GM19023 (cell line): ENCODE results near the gene DLL3.

ENCODE experiments used
- ATAC-seq: cut with Tn5 transposase; IDR thresholded peaks from one replicate; pipeline ENCODE4 v1.9.1; 2021; ENCODE audit warnings: mild to moderate bottlenecking, moderate library complexity; ENCODE audit not compliant: unreplicated experiment

Gene DLL3

DNA sequence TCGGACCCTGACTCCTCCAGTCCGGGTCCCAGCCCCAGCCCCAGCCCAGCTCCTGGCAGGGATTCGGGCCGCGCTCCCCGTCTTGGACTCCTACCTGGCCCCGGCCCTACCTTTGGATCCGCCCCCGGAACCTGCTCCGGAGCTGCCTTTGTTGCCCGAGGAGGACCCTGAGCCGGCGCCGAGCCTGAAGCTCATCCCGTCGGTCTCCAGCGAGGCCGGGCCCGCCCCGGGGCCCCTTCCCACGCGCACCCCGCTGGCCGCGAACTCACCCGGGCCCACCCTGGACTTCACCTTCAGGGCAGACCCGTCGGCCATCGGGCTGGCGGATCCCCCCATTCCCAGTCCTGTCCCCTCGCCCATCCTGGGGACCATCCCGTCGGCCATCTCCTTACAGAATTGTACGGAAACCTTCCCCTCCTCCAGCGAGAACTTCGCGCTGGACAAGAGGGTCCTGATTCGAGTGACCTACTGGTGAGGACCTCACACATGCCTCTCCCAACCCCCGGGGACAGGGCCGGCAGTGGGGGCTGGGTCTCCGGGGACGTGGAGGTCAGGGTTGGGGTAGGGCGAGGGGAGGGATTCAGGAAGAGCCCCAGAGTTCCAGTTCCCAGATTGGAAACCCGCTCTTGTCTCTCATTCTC, 16.9 kb downstream of the DLL3 start:
- no peak for ATAC-seq

DNA sequence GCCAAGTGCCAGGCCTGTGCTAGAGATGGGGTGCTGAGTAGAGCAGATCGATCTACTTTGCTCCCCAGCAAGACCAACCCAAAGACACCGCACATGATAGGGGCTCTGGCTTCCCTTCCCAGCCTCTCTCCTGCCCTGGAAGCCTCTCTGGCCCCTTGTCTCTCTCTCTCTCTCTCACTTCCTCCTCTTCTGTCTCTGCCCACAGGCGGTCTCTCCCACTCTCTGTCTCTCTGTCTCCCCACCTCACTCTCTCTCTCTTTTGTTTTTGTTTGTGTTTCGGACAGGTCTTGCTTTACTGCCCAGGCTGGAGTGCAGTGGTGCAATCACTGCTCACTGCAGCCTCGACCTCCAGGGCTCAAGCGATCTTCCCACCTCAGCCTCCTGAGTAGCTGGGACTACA, 17.5 kb downstream of the DLL3 start:
- ATAC-seq: no peak

DNA sequence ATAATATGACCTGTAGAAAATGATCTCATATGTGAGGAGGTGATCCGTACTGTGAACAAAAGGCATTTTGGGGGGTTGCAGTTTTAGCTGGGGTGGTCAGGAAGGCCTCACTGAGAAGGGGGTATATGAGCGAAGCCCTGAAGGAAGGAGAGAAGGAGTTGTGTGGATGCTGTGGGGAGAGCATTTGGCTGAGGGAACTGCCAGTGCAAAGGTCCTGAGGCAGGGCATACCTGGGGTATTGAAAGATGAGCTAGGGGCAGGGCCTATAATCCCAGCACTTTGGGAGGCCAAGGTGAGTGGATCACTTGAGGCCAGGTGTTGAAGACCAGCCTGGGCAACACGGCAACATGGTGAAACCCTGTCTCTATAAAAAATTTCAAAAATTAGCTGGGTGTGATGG, 18.7 kb downstream of the DLL3 start:
- no peak for ATAC-seq

DNA sequence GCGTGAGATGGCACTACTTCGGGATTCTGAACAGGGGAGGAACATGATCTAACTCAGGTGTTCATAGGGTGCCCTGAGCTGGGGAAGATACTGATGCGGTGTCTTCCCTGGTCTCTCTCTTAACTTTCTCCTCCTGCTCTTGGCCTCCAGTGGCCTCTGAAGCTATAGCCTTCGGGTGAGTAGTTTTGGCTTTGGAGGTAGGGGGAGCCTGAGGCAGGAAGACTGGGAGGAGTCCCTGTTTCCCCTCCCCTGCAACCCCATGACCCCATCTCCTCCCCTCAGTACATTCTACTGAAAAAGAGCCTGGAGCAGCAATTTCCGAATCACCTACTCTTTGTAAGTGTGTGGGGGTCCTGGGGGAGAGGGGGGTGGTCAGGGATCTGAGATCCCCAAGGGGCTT, 19.7 kb downstream of the DLL3 start:
- ATAC-seq: no peak

DNA sequence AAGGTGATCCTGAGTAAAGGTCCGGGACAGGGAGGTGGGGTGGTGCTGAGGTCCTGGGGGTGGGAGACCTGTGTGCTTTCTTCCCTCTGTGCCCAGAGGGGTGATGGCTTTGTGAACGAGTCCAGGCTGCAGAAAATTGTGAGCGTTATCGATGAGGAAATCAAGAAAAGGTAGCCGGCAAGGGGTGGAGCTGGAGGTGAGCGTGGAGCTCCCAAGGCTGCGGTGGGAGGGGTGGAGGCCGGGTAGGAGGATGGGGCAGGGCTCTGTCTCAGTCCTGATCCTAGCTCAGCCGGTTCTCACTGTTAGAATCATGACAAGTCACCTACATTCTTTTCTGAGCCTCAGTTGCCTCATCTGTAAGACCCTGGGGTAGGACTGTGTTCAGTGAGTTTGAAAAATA, 20.2 kb downstream of the DLL3 start:
- no peak for ATAC-seq

DNA sequence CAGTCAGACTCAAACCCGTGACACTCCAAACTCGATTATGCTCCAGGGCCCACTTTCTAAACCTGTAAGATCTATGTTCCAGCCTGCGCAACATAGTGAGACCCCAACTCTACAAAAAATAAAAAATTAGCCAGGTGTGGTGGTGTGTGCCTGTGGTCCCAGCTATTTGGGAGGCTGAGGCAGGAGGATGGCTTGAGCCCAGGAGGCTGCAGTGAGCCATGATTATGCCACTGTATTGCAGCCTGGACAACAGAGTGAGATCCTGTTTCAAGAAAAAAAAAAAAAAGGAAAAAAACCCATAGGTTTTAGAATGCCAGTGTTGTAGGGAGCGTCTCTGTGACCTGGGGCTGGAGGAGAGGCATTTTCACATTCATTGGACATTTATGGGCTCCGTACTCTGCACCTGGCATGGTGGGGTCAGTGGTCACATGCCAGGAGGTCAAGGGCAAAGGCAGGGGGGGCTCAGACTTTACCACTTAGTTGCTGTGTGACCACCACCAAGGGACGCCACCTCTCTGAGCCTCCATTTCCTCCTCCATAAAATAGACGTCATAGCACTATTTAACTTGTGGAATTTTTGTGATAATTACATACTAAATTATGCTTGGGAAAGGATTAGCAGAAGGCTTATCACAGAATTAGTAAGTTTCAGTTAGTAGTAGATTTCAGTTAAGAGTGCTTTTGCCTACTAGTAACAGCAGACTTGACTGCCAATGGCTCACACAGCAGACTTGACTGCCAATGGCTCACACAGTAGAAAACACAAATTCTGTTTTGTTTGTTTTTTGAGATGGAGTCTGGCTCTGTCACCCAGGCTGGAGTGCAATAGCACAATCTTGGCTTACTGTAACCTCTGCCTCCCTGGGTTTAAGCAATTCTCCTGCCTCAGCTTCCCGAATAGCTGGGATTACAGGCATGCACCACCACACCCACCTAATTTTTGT, 22.1 kb downstream of the DLL3 start:
- no peak for ATAC-seq

DNA sequence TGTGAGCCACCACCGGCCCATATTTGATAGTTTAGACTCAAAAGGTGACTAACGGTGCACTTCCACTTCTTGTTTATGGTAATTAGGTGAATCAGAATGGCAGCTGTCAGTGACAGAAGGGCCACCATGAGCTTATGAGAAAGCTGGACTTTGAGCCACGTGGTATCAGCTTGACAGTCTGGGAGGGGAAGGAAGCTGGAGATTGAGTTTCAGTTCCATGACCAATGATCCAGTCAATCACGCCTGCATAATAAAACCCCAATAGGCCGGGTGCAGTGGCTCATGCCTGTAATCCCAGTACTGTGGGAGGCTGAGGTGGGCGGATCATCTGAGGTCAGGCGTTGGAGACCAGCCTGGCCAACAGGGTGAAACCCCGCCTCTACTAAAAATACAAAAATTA, 25.7 kb downstream of the DLL3 start:
- ATAC-seq: no peak

DNA sequence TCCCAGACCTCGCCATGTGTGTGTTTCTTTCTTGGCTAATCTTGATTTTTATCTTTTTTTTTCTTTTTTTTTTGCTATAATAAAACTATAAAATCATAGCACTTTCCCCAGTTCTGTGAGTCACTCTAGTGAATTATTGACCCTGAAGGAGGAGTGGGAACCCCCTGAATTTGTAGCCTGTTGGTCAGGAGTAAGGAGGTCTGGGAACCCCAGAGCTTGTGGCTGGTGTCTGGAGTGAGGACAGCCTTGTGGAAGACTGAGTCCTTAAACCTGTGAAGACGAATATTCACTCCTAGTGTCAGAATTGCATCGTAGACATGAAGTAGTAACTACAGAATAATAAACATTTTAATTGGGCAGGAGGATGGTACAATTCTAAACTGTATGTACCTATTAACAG, 26.5 kb downstream of the DLL3 start:
- no peak for ATAC-seq

DNA sequence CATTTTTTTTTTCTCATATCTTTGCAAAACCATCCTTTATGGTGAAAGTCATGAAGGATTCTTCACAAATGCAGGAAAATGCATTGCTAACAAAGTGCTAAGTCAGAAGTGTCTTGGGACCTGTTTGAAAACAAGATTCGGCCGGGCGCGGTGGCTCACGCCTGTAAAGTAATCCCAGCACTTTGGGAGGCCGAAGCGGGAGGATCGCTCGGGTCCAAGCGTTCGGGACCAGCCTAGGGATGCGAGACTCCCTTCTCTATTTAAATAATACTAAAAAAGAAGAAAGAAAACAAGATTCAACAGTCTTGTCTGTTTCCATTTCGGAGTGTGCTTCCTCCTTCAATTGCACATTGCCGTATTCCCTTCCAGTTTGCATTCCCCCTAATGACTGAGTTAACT, 33.1 kb downstream of the DLL3 start:
- ATAC-seq: no peak

DNA sequence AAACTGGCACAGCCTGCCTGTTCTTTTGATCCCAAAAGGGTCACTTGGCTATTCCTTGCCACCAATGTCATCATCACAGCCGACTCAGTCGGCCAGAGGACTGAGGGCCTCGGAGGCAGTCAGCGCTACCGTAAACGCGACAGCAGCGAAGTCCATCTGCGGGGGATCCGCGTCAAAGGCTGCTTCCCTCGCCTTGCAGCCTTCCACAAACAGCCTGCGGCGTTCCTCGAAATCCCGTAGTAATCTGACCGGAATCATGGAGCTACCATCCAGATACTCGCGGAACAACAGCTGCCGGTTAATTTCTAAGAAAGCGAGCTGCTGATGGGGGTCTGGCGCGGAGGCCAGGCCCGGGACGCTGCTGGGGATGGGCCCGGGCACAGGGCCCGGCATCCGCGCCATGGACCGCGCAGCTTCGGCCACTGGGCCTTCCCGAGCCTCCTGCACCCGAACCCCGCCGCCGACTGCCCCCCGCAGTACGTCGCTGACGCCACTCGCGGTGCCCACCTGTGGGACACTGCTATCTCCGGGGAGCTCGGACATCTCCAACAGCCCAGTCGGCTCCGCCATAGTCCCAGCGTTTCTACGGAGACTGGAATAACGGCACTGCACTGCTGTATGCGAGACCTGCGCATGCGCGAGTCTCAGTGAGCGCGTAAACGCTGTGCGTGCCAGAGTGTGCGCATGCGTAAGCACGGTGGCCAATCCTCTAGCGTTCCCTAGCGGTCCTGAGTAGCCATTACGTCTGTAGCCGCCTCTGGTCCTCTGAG, 33.7 kb downstream of the DLL3 start, which contains the start of gene EID2B:
Gene EID2B (minus strand): TSS at position 620 of the 770 bp plus-strand sequence. CDS start 50 bp downstream, at position 570.
- ATAC-seq: peak; percentile 83

DNA sequence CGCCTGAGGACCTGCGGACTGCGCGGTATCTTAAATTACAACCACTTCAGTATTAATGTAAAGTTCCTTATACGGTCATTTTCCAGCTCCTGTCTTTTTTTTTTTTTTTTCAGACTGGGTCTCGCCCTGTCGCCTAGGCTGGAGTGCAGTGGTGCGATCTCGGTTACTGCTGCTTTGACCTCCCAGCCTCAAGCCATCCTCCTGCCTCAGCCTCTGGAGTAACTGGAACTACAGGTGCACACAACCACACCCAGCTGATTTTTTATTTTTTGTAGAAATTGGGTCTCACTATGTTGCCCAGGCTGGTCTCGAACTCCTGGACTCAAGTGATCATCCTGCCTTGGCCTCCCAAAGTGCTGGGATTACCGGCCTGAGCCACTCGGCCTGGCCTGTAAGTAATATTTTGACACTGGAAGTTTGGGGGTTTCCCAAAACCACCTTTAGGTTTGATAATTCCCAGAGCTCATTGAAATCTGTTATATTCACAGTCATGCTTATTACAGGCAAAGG, 34.3 kb downstream of the DLL3 start:
- ATAC-seq: no peak

DNA sequence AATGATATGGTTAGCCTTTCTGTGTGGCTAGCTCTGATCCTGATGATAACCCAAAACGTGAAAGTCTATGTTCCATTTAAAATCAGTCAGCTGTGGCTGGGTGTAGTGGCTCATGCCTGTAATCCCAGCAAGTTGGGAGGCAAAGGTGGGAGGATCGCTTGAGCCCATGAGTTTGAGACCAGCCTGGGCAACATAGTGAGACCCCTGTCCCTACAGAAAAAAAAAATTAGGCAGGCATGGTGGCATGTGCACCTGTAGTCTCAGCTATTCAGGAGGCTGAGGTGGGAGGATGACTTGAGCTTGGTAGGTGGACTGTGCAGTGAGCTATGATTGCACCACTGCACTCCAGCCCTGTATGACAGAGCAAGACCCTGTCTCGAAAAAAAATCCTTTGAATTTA, 35.0 kb downstream of the DLL3 start:
- no peak for ATAC-seq

DNA sequence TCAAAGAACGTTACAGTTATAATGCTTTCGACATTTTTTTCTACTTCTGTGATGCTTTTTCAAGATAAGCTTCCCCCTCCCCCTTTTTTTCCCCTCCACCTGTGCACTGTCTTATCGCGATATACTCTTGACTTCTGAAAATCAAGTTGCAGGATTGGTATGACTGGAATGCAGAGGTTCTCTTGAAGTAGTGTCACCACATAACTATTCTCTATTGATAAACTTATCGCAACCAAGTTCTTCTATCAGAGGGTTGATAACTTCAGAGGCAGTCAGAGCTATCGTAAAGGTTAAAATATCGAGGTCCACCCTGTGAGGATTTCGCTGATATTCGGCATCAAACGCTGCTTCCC, 40.4 kb downstream of the DLL3 start:
- ATAC-seq: no peak

DNA sequence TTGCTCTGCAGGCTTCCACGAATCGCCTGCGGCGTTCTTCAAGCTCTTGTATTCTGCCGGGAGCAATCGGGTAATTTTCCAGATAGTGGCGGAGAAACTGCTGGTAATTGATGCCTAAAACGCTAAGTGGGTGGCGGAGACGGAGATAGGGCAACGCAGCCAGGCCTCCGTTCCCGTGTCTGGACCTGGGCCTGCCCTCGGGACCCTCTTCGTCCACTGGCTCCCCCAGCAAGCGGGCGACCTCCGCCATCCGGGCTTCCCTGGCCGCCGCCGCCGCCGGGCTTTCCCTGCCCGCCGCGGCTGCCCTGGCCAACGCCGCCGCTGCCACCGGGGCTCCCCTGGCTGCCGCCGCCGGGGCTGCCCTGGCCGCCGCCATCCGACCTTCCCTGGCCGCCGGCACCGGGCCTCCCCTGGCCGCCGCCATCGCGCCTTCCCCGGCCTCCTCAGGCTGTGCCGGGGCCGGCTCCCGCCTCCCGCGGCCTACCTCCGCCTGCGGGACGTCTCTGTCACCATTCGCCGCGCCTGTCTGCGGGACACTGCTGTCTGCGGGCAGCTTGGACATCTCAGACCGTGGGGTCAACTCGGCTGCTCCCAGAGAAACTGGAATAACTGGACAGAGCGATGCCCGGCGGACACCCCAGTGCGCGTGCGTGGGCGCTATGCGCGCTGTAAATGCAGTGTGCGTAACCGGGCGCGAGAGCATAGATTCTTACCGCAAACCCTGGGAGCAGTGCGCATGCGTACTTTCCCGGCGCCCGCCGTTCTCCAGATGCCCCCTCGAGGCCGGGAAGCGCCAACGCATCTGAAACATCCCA, 41.0 kb downstream of the DLL3 start, which contains the start of gene EID2:
Gene EID2 (minus strand): TSS at position 644 of the 815 bp plus-strand sequence. CDS start 82 bp downstream, at position 562.
- peak; percentile 78 for ATAC-seq

DNA sequence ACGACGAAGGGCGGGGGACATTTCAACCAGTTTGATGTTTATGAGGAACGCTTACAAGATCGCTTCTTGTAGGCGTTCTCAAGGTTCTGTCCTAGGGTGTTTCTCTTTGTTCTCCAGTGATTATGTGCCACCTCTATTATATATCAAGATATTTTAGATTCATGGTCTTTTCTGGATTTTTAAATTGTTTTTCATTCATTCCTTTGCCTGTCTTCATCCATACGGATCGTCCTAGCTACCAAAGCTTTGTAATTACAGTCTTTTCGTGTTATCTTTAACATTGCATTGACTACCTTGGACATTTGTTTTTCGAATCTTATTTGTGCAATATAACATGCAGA, 41.6 kb downstream of the DLL3 start:
- no peak for ATAC-seq

DNA sequence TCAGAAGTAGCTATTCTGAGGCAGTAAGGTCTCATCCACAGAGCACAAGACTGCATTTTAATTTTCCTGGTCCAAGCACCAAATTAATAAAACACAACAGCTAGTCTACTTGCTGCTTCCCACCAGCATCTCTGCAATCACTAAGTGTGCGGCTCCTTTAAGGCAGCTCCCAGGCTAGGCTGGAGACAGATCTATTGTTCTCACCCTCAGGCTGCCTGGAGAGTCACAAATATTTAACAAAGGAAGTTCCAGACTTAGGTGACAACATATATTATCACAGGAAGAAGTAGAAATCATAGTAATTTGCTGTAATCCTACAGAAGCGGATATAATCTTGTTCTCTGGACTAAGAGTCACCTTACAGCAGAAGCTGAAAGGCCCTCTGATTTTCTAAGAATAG, 43.5 kb downstream of the DLL3 start:
- no peak for ATAC-seq

DNA sequence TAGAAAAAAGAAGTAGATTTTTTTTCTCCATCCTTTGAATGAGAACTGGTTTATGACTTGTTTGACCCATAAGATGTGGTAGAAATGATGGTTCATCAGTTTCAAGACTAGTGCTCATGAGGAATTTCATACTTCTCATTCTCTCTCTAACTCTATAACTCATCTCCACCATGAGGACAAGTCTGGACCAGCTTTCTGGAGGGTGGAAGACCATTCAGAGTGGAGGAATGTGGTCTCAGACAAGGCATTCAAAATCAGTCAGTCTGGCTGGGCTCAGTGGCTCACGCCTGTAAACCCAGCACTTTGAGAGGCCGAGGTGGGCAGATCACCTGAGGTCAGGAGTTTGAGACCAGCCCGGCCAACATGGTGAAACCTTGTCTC, 44.7 kb downstream of the DLL3 start:
- no peak for ATAC-seq

DNA sequence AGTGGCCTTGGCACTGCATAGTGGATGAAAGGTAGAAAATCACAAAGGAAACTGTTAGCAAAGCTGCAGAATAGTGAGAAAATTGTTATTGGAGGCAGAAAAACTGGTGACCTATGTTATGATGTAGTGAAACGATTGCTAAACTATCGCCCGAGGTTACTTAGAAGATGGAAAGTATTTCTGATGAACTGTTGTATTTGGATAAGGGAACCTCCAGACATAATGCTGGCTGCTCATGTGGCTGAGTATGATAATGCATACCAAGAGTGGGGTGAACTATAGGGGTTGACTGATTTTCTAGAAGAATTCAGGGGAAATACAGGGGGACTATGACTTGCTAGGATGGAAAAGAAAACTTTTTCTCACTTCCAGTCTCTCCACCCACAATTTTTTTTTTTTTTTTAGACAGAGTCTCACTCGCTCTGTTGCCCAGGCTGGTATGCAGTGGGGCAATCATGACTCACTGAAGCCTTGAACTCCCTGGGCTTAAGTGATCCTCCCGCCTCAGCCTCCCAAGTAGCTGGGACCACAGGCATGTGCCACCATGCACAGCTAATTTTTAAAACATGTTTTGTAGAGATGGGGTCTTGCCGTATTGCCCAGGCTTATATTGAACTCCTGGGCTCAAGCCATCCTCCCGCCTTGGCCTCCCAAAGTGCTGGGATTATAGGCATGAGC, 45.6 kb downstream of the DLL3 start:
- no peak for ATAC-seq

DNA sequence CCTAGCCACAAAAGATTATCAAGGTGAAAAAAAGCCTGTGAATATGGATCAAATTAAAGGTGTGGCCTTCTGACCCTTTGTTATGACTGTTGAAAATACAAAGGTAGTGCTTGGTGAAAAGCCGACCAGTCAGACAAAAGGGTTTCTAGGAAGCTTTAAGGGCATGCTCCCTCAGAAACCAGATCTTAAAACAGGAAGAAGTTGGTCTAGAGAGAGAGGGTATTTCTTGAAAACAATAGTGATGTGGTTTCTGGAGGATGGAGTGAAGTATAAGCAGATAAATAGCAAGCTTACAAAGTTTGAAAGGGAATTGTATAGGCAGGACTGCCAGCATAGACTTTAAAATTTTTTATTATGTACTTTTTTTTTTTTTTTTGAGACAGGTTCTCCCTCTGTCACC, 46.2 kb downstream of the DLL3 start:
- no peak for ATAC-seq

DNA sequence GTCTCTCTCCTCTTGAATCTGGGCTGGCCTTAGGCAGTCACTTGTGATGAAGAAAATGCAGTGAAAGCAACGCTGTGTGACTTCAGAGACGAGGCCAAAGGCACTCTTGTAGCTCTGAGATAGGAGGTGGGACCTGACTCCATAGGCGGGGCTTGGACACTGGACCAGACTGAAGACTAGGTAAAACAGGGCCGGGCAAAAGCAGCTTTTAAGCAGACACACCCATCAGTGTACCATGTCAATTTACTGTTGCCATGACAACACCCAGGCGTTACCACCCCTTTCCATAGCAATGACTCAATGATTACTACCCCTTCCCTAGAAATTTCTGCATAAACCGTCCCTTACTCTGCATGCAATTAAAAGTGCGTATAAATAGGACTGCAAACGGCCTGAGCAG, 47.9 kb downstream of the DLL3 start:
- no peak for ATAC-seq
